Calu3 (cell line): Measurements from ENCODE around the gene BRCA2. TPM values are rescaled to one million over a fixed set of nuclear protein-coding genes. Genes with fewer than 3 reads are reported as not detected.

Experiments
- BruUV-seq: library from RNA; stranded (reverse); fragments of 400-500 nt; replicated peaks from 2 replicates; lab custom pipeline; 2021; lab: Mats Ljungman, UMichigan
- CTCF ChIA-PET: fragments of 300-600 bp; sonication (Branson Sonifier 250); formaldehyde crosslinking; loops from one replicate; lab custom pipeline; 2022; ENCODE audit warnings: antibody characterized with exemption; lab: Charles Lee
- DNase-seq: peaks from one replicate; pipeline ENCODE4 v3.0.0; 2022
- H3K27ac Mint-ChIP-seq: one replicate; pipeline ENCODE4 v1.8.0; 2022; ENCODE audit warnings: mixed read lengths; ENCODE audit not compliant: unreplicated experiment
- H3K27me3 Mint-ChIP-seq: one replicate; pipeline ENCODE4 v1.8.0; 2022; ENCODE audit warnings: mixed read lengths; ENCODE audit not compliant: unreplicated experiment
- H3K36me3 Mint-ChIP-seq: one replicate; pipeline ENCODE4 v1.8.0; 2022; ENCODE audit warnings: mild to moderate bottlenecking, moderate library complexity, mixed read lengths; ENCODE audit not compliant: insufficient read depth, unreplicated experiment
- H3K4me1 Mint-ChIP-seq: one replicate; pipeline ENCODE4 v1.8.0; 2022; ENCODE audit warnings: mild to moderate bottlenecking, low read depth, mixed read lengths; ENCODE audit not compliant: unreplicated experiment
- H3K4me3 Mint-ChIP-seq: one replicate; pipeline ENCODE4 v1.8.0; 2022; ENCODE audit warnings: mild to moderate bottlenecking, low read depth, moderate library complexity, mixed read lengths; ENCODE audit not compliant: unreplicated experiment
- H3K9me3 Mint-ChIP-seq: one replicate; pipeline ENCODE4 v1.8.0; 2022; ENCODE audit warnings: low read depth, mixed read lengths; ENCODE audit not compliant: unreplicated experiment
- intact Hi-C: fragments of 100-400 bp; cut with micrococcal nuclease; formaldehyde crosslinking; loops from one replicate; pipeline ENCODE4 v1.10.0; 2022; ENCODE audit not compliant: unreplicated experiment
- total RNA-seq: library from RNA; stranded (reverse); gene quantifications from 2 replicates; pipeline ENCODE4 v1.2.3, GENCODE V29; 2022
- TF ChIP-seq, protein P1 (sequence below): fragments of 200-600 bp; IDR thresholded peaks from one replicate; pipeline ENCODE4 v1.8.0; 2022; ENCODE audit warnings: antibody characterized with exemption; ENCODE audit not compliant: unreplicated experiment

Gene BRCA2
- total RNA-seq, 1 experiment from 2014 or later = 12.8 TPM

DNA sequence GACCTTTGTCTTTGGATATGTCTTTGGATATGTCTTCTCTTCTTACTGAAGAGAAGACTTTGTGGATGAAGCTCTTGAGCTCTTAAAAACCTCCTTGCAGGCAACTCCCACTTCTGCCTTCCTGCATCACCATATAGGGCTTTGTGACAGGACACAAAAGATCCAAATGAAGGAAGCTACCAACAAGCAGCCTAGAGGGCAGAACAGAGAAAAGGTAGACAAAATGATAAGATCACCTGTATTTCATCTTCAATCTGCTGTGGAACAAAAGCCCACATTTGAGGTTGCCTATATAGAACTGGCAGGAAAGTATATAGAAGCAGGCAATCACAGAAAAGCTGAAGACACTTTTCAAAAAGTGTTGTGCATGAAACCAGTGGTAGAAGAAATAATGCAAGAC lies 70.1 kb downstream of the BRCA2 start:
- H3K9me3 Mint-ChIP-seq = no peaks in the 10 kb centered on the region
- H3K36me3 Mint-ChIP-seq = no peaks in the 10 kb centered on the region
- TF ChIP-seq, protein P1, sequence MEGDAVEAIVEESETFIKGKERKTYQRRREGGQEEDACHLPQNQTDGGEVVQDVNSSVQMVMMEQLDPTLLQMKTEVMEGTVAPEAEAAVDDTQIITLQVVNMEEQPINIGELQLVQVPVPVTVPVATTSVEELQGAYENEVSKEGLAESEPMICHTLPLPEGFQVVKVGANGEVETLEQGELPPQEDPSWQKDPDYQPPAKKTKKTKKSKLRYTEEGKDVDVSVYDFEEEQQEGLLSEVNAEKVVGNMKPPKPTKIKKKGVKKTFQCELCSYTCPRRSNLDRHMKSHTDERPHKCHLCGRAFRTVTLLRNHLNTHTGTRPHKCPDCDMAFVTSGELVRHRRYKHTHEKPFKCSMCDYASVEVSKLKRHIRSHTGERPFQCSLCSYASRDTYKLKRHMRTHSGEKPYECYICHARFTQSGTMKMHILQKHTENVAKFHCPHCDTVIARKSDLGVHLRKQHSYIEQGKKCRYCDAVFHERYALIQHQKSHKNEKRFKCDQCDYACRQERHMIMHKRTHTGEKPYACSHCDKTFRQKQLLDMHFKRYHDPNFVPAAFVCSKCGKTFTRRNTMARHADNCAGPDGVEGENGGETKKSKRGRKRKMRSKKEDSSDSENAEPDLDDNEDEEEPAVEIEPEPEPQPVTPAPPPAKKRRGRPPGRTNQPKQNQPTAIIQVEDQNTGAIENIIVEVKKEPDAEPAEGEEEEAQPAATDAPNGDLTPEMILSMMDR = no peak
- intact Hi-C loops = no loop called here
- CTCF ChIA-PET = no interaction called here
- H3K27ac Mint-ChIP-seq = no peak overlapping the region
- no peak for DNase-seq
- no TSS peak for BruUV-seq
- H3K4me3 Mint-ChIP-seq = no peak overlapping the region
- no peaks in the 10 kb centered on the region for H3K27me3 Mint-ChIP-seq
- H3K4me1 Mint-ChIP-seq = no peaks in the 10 kb centered on the region

DNA sequence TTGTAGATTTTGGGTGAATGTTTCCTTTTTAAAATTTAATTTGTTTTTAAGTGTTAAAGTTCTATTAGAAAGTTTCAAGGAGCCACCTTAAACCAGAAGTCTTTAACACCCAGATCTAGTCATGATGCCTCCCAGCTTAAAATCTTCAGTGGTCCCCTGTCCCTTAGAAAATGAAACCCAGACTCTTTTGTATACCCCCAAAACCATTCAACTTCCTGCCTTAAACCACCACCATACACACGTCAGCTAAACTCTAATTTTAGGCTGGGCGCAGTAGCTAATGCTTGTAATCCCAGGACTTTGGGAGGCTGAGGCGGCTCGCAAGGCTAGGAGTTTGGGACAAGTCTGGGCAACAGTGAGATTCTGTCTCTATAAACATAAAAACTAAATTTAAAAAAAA lies 74.7 kb downstream of the BRCA2 start:
- H3K36me3 Mint-ChIP-seq = no peaks in the 10 kb centered on the region
- H3K4me1 Mint-ChIP-seq = no peaks in the 10 kb centered on the region
- H3K9me3 Mint-ChIP-seq = no peaks in the 10 kb centered on the region
- TF ChIP-seq, protein P1 = no peak
- CTCF ChIA-PET = no interaction called here
- no peak overlapping the region for H3K4me3 Mint-ChIP-seq
- no peak for DNase-seq
- no peaks in the 10 kb centered on the region for H3K27me3 Mint-ChIP-seq
- intact Hi-C loops = no loop called here
- no peak overlapping the region for H3K27ac Mint-ChIP-seq
- no TSS peak for BruUV-seq

DNA sequence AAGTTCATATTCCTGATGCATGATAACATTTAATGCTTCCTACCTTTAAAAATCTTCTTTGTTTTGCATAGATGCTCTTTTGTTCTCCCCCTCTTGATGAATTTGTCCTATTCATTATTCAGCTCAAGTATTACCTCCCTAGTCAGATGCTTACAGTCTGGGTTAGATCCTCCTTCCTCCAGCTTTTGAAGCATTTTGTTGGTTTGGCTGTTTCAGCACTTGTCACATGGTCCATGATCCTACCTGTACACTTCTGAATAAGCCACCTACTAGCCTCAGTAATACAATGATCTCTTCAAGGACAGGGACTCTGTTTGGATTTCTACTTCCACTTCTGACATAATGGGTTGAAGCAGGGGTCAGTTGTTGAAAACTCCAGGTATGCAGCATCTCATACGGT lies 75.2 kb downstream of the BRCA2 start:
- no peak overlapping the region for H3K27ac Mint-ChIP-seq
- TF ChIP-seq, protein P1 = no peak
- H3K4me3 Mint-ChIP-seq = no peak overlapping the region
- CTCF ChIA-PET = no interaction called here
- H3K27me3 Mint-ChIP-seq = no peaks in the 10 kb centered on the region
- intact Hi-C loops = no loop called here
- BruUV-seq = no TSS peak
- no peak for DNase-seq
- H3K9me3 Mint-ChIP-seq = no peaks in the 10 kb centered on the region
- no peaks in the 10 kb centered on the region for H3K36me3 Mint-ChIP-seq
- H3K4me1 Mint-ChIP-seq = no peaks in the 10 kb centered on the region

DNA sequence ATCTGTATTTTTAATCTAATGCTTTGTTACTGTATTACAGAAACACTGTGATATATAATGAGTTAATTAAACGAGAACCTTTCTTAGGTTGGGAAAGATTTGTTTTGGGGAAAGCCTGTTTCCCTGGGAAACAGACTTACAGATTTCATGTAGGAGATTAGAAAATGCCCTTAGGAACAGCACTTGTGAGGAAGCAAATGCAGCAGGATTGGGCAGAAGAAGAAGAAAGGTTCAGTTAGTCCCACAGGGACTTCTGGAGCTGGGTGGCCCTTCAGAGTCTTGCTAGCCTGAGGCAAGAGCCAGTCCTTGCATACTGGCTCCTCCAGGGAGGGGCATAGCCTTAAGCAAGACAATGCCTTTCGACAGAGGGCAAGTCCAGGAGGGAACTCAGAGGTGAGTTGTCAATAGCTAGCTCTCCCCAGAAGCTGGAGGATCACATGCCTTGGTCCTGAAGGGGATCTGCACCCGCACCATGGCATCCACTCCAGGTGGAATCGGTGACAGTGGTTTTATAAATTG lies 75.9 kb downstream of the BRCA2 start:
- H3K9me3 Mint-ChIP-seq = no peaks in the 10 kb centered on the region
- intact Hi-C loops = no loop called here
- no TSS peak for BruUV-seq
- H3K4me1 Mint-ChIP-seq = no peaks in the 10 kb centered on the region
- H3K27ac Mint-ChIP-seq = no peak overlapping the region
- no peak overlapping the region for H3K4me3 Mint-ChIP-seq
- TF ChIP-seq, protein P1 = no peak
- CTCF ChIA-PET = no interaction called here
- no peak for DNase-seq
- no peaks in the 10 kb centered on the region for H3K36me3 Mint-ChIP-seq
- no peaks in the 10 kb centered on the region for H3K27me3 Mint-ChIP-seq
